Measurements from ENCODE around the gene FYN. TPM values are rescaled to one million over a fixed set of nuclear protein-coding genes. Genes with fewer than 3 reads are reported as not detected.

The FYN gene
- total RNA-seq, 1 experiment from 2014 or later: 18.5 TPM

GRCh38 chr6:111714416-111715270 lies 158.6 kb downstream of the FYN start:
- H3K36me3 ChIP-seq (ENCODE audit: control insufficient read depth in 1 of 2, insufficient read depth in 2 of 2, low read length in 2 of 2): no peaks in the 10 kb centered on the region

More at GRCh38 chr6:111714416-111715270, 158.6 kb downstream of the FYN start:
- no peak overlapping the region for H2AFZ ChIP-seq (ENCODE audit: low read depth, low read length, poor library complexity, severe bottlenecking)
- H3K9me3 ChIP-seq (ENCODE audit: control insufficient read depth in 1 of 2, insufficient read depth in 1 of 2, low read depth in 1 of 2, low read length in 2 of 2): no peaks in the 10 kb centered on the region
- H3K9me2 ChIP-seq (ENCODE audit: insufficient read depth): no peaks in the 10 kb centered on the region
- no peak overlapping the region for H3K4me3 ChIP-seq (replicated peaks in 1 of 2; ENCODE audit: low read depth in 1 of 2, low read length in 2 of 2)
- H4K20me1 ChIP-seq (ENCODE audit: insufficient read depth): no peaks in the 10 kb centered on the region
- ChIA-PET RAD21 (ENCODE audit: low non-redundant PET in 1 of 2, low total read pairs in 2 of 2, uncharacterized antibody in 2 of 2, unreplicated experiment in 2 of 2) (no interaction called here), CTCF (no interaction called here), POLR2A (no interaction called here)
- peaks cover 0 to 5% of the 10 kb centered on the region in 2 experiments; a peak in 2 of 4 replicates for H3K4me1 ChIP-seq (ENCODE audit: control insufficient read depth in 1 of 2, insufficient read depth in 2 of 2, low read length in 2 of 2)
- no peaks in the 10 kb centered on the region for H3K27me3 ChIP-seq (ENCODE audit: insufficient read depth, low read length)
- intact Hi-C loops (cut with micrococcal nuclease): loop anchor here (5.0 kb wide), 1 partner anchor 598 kb away; no protein-coding TSS in a partner anchor
- BruUV-seq (replicated peaks): no TSS peak
- ATAC-seq: no peak
- no peak overlapping the region for H3K9ac ChIP-seq (ENCODE audit: low read length)
- no peak overlapping the region for H3K4me2 ChIP-seq (ENCODE audit: low read length)
- no peaks in the 10 kb centered on the region for H3K79me2 ChIP-seq (ENCODE audit: insufficient read depth, low read length)
- DNase-seq (ENCODE audit: low read depth, low spot score): no peak
- TF ChIP-seq REST (IDR thresholded peaks at IDR 0.05; ENCODE audit: low read depth): no peak
- no peak for TF ChIP-seq RAD21 (IDR thresholded peaks at IDR 0.05; ENCODE audit: low read depth)
- TF ChIP-seq TCF7L2 (IDR thresholded peaks at IDR 0.05; ENCODE audit: borderline replicate concordance, extremely low read depth, insufficient read depth, insufficient read length): no peak
- no peak for TF ChIP-seq FOSL1 (IDR thresholded peaks at IDR 0.05; ENCODE audit: low read depth)
- TF ChIP-seq EGR1 (IDR thresholded peaks at IDR 0.05; ENCODE audit: low read depth): no peak
- TF ChIP-seq, protein P1, sequence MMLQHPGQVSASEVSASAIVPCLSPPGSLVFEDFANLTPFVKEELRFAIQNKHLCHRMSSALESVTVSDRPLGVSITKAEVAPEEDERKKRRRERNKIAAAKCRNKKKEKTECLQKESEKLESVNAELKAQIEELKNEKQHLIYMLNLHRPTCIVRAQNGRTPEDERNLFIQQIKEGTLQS (IDR thresholded peaks at IDR 0.05): no peak
- TF ChIP-seq SIN3A (IDR thresholded peaks at IDR 0.05; ENCODE audit: low read depth): no peak
- TF ChIP-seq POLR2A (IDR thresholded peaks at IDR 0.05; ENCODE audit: borderline replicate concordance, extremely low read depth, insufficient read depth, insufficient read length): no peak
- no peak for TF ChIP-seq SP1 (IDR thresholded peaks at IDR 0.05; ENCODE audit: low read depth)
- no peak for TF ChIP-seq ZFX (IDR thresholded peaks at IDR 0.05)
- TF ChIP-seq, protein P2, sequence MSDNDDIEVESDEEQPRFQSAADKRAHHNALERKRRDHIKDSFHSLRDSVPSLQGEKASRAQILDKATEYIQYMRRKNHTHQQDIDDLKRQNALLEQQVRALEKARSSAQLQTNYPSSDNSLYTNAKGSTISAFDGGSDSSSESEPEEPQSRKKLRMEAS (IDR thresholded peaks at IDR 0.05): no peak
- TF ChIP-seq ZBTB33 (IDR thresholded peaks at IDR 0.05; ENCODE audit: extremely low read depth, insufficient replicate concordance, low read length): no peak
- no peak for TF ChIP-seq POLR2AphosphoS5 (IDR thresholded peaks at IDR 0.05; ENCODE audit: low read depth, low read length)
- no peak for TF ChIP-seq ZNF274 (IDR thresholded peaks at IDR 0.05; ENCODE audit: low read depth, low read length)
- no peak for TF ChIP-seq ELF1 (IDR thresholded peaks at IDR 0.05; ENCODE audit: borderline replicate concordance, low read depth)
- TF ChIP-seq CTCF (IDR thresholded peaks at IDR 0.05 in 2 of 3, conservative IDR thresholded peaks at IDR 0.05 in 1 of 3; ENCODE audit: borderline replicate concordance in 1 of 3, insufficient read depth in 1 of 3, low read depth in 2 of 3, low read length in 2 of 3): no peak
- TF ChIP-seq EZH2 (IDR thresholded peaks at IDR 0.05): no peak
- TF ChIP-seq CEBPB (IDR thresholded peaks at IDR 0.05; ENCODE audit: low read depth): no peak
- no peak for TF ChIP-seq CBX3 (IDR thresholded peaks at IDR 0.05; ENCODE audit: low read depth)
- no peak for TF ChIP-seq JUND (IDR thresholded peaks at IDR 0.05)
- H3K27ac ChIP-seq (ENCODE audit: low read depth, low read length): no peak overlapping the region
